Suprapubic skin (tissue), 3 donors: ENCODE data around the gene COL9A3.

Source experiments
- CTCF ChIP-seq, 2 donors: fragments of 200-600 bp in 1 of 2; fragments of 450-650 bp in 1 of 2; sonication (generic) in 1 of 2; IDR thresholded peaks; one replicate each; pipeline ENCODE4 v1.5.1; 2016 to 2019; ENCODE audit warnings: antibody characterized with exemption in 2 of 2, mild to moderate bottlenecking in 1 of 2, moderate library complexity in 1 of 2
- EP300 ChIP-seq: sonication (generic); formaldehyde crosslinking; IDR thresholded peaks from one replicate; pipeline ENCODE4 v1.6.1; 2017; ENCODE audit warnings: antibody characterized with exemption
- POLR2A ChIP-seq, 2 donors: fragments of 450-650 bp; IDR thresholded peaks; one replicate each; pipeline ENCODE4 v1.6.1; 2017; ENCODE audit warnings: antibody characterized with exemption in 2 of 2, mild to moderate bottlenecking in 2 of 2, moderate library complexity in 2 of 2

DNA sequence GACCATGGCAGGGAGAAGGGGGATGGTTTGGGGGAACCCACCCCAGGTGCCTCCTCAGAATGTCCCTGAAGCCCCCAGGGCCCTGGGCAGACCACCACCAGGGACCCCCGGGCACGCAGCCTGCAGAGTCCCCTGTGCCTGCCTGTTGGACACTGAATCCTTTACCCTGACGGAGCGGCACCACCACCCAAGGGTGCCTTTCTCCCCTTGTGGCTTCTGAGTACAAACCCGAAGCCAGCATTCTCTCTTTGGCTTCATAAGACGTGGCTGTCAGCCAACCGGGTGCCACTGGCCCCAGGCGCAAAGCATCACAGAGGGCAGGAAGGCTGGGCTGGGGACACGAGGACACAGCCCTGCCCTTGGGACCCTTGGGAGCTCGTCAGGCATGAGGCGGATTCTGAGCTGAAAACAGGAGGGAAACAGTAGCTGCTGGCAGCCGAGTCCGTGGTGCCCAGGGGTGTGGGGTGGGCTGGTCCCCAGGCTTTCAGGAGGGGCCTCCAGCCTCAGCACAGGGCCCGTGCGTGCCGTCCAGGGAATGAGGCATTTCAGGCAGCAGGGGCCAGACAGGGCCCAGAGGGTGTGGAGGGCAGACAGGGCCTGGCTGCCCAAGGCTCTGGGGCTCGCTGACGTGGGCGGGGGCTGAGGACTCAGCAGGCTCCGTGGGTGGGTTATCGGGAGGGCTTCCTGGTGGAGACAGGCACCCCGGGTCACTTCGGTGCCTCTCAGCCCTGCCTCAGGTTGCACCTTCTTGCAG, 3.5 kb downstream of the COL9A3 start:
- no peak for TF ChIP-seq POLR2A (IDR thresholded peaks at IDR 0.05)
- no peak for TF ChIP-seq EP300
- TF ChIP-seq CTCF (IDR thresholded peaks at IDR 0.05): no peak
